Lower leg skin (tissue), 4 donors: ENCODE data around the gene TAX1BP1. TPM values are rescaled to one million over a fixed set of nuclear protein-coding genes. Genes with fewer than 3 reads are reported as not detected.

Source experiments
- DNase-seq, 2 donors: peaks; one replicate each; pipeline ENCODE4 v3.0.0-alpha.2; 2019; ENCODE audit warnings: low spot score in 2 of 2
- H3K4me3 ChIP-seq: fragments of 200-600 bp; sonication (generic); 2 replicates; pipeline ENCODE4 v1.5.1; 2017; ENCODE audit warnings: mild to moderate bottlenecking, low read depth; ENCODE audit not compliant: poor library complexity, severe bottlenecking
- CTCF ChIP-seq, 3 donors: fragments of 450-650 bp; IDR thresholded peaks; one replicate each; pipeline ENCODE4 v1.5.1; 2016; ENCODE audit warnings: antibody characterized with exemption in 3 of 3, mild to moderate bottlenecking in 3 of 3, moderate library complexity in 2 of 3
- POLR2A ChIP-seq, 2 donors: fragments of 450-650 bp; IDR thresholded peaks; one replicate each; pipeline ENCODE4 v1.6.1; 2016 to 2017; ENCODE audit warnings: antibody characterized with exemption in 2 of 2, mild to moderate bottlenecking in 1 of 2, moderate library complexity in 1 of 2
- WGBS, 2 donors: methylation state at CpG; one replicate each; pipeline ENCODE4 v1.1.5; 2018; 5-methylcytosine and 5-hydroxymethylcytosine counted together
- intact Hi-C: fragments of 100-400 bp; cut with DNase I; formaldehyde crosslinking; loops from one replicate; pipeline ENCODE4 v1.15.0; 2023; ENCODE audit warnings: low total_unique reads
- total RNA-seq, 4 donors: library from RNA; depleted of rRNA; stranded (reverse); fragments of >200 nt; gene quantifications; one replicate each; pipeline ENCODE4 v1.1.0, GENCODE V29; 2016

TAX1BP1 gene
- total RNA-seq, 4 donors from 2014 or later = 81.4 to 98.8 (median 85.8) TPM

DNA sequence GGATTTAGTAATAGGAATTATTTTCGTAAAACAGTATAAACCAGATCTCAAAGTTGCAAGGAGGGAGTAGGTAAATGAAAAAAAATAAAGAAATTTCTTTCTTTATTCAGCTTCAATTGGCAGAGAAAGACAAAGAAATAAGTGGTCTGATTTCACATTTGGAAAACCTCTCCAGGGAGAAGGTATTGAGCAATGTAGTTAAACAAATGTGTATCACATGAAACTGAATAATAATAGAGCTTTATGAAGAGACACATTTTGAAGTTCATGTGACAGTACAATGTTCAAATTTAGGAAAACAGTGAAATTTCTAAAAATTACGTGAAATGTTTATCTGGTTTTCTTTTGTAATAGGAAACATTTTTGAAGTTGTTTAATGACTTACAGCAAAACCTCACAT is 63.0 kb downstream of the TAX1BP1 start:
- no peak for DNase-seq
- 69 to 76% methylated on average over 2 of the region's 2 CpGs for WGBS, 2 donors
- TF ChIP-seq CTCF (IDR thresholded peaks at IDR 0.05) (no peak), POLR2A (IDR thresholded peaks at IDR 0.05) (no peak)
- H3K4me3 ChIP-seq = no peak overlapping the region
- intact Hi-C loops = no loop called here

GRCh38 chr7:27804139-27804538 is 64.2 kb downstream of the TAX1BP1 start:
- no peak overlapping the region for H3K4me3 ChIP-seq
- no peak for TF ChIP-seq POLR2A (IDR thresholded peaks at IDR 0.05)
- no peak for TF ChIP-seq CTCF (IDR thresholded peaks at IDR 0.05)
- DNase-seq = no peak
- WGBS, 2 donors = 68 to 73% methylated on average over 3 of the region's 3 CpGs
- intact Hi-C loops = no loop called here

- no peak overlapping the region for H3K4me3 ChIP-seq
- 73 to 76% methylated on average over 2 of the region's 2 CpGs for WGBS, 2 donors
- TF ChIP-seq POLR2A (IDR thresholded peaks at IDR 0.05) (no peak), CTCF (IDR thresholded peaks at IDR 0.05) (no peak)
- no peak for DNase-seq
- intact Hi-C loops = no loop called here
These were observed 68.7 kb downstream of the TAX1BP1 start for GRCh38 chr7:27808626-27809025.

DNA sequence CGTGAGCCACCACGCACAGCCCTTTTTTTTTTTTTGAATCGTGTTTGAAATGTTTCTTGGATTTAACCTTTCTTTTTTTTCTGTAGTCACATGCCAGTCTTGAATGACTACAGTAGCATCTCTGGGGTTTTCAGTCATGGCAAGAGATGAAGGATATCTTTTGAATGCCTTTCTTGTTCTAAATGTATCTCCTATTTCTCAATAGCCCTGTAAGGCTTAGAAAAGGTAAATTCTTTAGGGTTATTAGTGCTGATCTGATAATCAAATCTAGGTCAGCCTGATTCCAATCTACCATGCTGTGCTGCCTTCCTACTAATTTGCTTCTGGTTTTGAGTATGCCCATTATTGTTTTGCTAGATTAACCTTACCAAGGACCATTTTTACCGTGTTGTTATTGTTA is 70.2 kb downstream of the TAX1BP1 start:
- 86 to 88% methylated on average over 4 of the region's 4 CpGs for WGBS, 2 donors
- no peak for DNase-seq
- intact Hi-C loops = no loop called here
- no peak for TF ChIP-seq POLR2A (IDR thresholded peaks at IDR 0.05)
- TF ChIP-seq CTCF (IDR thresholded peaks at IDR 0.05) = no peak
- no peak overlapping the region for H3K4me3 ChIP-seq

DNA sequence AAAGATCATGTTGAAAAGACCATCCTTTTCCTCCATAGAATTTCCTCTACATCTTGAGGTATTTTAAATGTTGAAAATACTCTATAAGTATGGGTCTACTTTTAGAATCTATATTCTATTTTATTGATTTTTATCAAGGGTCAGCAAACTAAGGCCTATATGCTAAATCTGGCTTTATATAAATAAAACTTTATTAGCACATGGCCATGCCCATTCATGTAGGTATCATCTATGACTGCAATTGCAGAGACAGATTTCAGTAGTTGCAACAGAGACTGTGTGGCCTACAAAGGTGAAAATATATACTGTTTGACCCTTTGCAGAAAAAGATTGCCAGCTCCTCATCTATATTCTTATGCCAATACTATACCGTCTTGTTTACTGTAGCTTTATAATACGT is 72.7 kb downstream of the TAX1BP1 start:
- intact Hi-C loops = no loop called here
- no peak overlapping the region for H3K4me3 ChIP-seq
- 89 to 91% methylated on average over 2 of the region's 2 CpGs for WGBS, 2 donors
- no peak for TF ChIP-seq POLR2A (IDR thresholded peaks at IDR 0.05)
- no peak for TF ChIP-seq CTCF (IDR thresholded peaks at IDR 0.05)
- DNase-seq = no peak

- intact Hi-C loops = no loop called here
- WGBS, 2 donors = 91% methylated on average over 2 of the region's 2 CpGs
- TF ChIP-seq CTCF (IDR thresholded peaks at IDR 0.05) = no peak
- TF ChIP-seq POLR2A (IDR thresholded peaks at IDR 0.05) = no peak
These were observed 82.3 kb downstream of the TAX1BP1 start for GRCh38 chr7:27822245-27822644.

More at GRCh38 chr7:27822245-27822644, 82.3 kb downstream of the TAX1BP1 start:
- H3K4me3 ChIP-seq = no peak overlapping the region
- DNase-seq = no peak
